HepG2 (cell line): ENCODE results near the gene ASL. TPM values are rescaled to one million over a fixed set of nuclear protein-coding genes. Genes with fewer than 3 reads are reported as not detected.
A peak's percentile ranks its signal among the peaks of the same experiment; 100 is the strongest.

Experiments
- AHR ChIP-seq: IDR thresholded peaks from 2 replicates; pipeline ENCODE4 v1.6.1; 2018; ENCODE audit warnings: missing genetic modification reagents, missing compliant biosample characterization
- CC2D1A ChIP-seq: sonication (generic); formaldehyde crosslinking; IDR thresholded peaks from 2 replicates; pipeline ENCODE4 v1.8.1; 2023; ENCODE audit warnings: mild to moderate bottlenecking, missing genetic modification reagents
- EED ChIP-seq: sonication (generic); formaldehyde crosslinking; IDR thresholded peaks from 2 replicates; pipeline ENCODE4 v1.5.0; 2020; ENCODE audit warnings: mild to moderate bottlenecking, missing genetic modification reagents
- HOXA5 ChIP-seq: sonication (generic); formaldehyde crosslinking; IDR thresholded peaks from 2 replicates; pipeline ENCODE4 v1.4.0; 2020; ENCODE audit warnings: missing genetic modification reagents
- MAFK ChIP-seq, 2 experiments: IDR thresholded peaks in 1 of 2; conservative IDR thresholded peaks in 1 of 2; 2 replicates each; pipeline ENCODE4 v1.6.1; 2011; ENCODE audit warnings: improper control_type of control experiment in 2 of 2, low read length in 2 of 2
- NFYB ChIP-seq: sonication (generic); formaldehyde crosslinking; IDR thresholded peaks from 2 replicates; pipeline ENCODE4 v1.4.0; 2020; ENCODE audit warnings: missing genetic modification reagents
- ONECUT2 ChIP-seq: sonication (generic); formaldehyde crosslinking; IDR thresholded peaks from 2 replicates; pipeline ENCODE4 v1.4.0; 2020; ENCODE audit warnings: missing genetic modification reagents
- SALL1 ChIP-seq: sonication (generic); formaldehyde crosslinking; IDR thresholded peaks from 2 replicates; pipeline ENCODE4 v1.8.0; 2022; ENCODE audit warnings: mild to moderate bottlenecking, missing genetic modification reagents
- SIX4 ChIP-seq: sonication (generic); formaldehyde crosslinking; IDR thresholded peaks from 2 replicates; pipeline ENCODE4 v1.4.0; 2020; ENCODE audit warnings: missing genetic modification reagents
- TRIM22 ChIP-seq: fragments of 450-650 bp; IDR thresholded peaks from 2 replicates; pipeline ENCODE4 v1.6.1; 2017
- ZNF33A ChIP-seq: sonication (generic); formaldehyde crosslinking; IDR thresholded peaks from 2 replicates; pipeline ENCODE4 v1.5.1; 2020; ENCODE audit warnings: missing genetic modification reagents, mild to moderate bottlenecking, moderate library complexity, borderline replicate concordance
- ZNF343 ChIP-seq: sonication (generic); formaldehyde crosslinking; IDR thresholded peaks from 2 replicates; pipeline ENCODE4 v1.4.0; 2020; ENCODE audit warnings: mild to moderate bottlenecking, missing genetic modification reagents
- ZNF605 ChIP-seq: sonication (generic); formaldehyde crosslinking; IDR thresholded peaks from 2 replicates; pipeline ENCODE4 v1.8.0; 2022; ENCODE audit warnings: mild to moderate bottlenecking, missing genetic modification reagents
- polyA plus RNA-seq, 8 experiments: library from polyadenylated mRNA; depleted of rRNA in 3 of 8; stranded (reverse) in 7 of 8; unstranded in 1 of 8; fragments of >200 nt; fragmentation: Illumina TruSeq in 4 of 8; extraction: Trizol in 4 of 8; gene quantifications; 2 replicates each; pipeline versions ENCODE4 v1.2.1 to v1.2.3, GENCODE V29; 2011 to 2016; ENCODE audit warnings: low read depth in 4 of 8, missing spikeins in 1 of 8, mixed read lengths in 1 of 8; ENCODE audit not compliant: insufficient read depth in 1 of 8
- total RNA-seq, 5 experiments: library from RNA; depleted of rRNA; stranded (reverse); fragments of >200 nt; fragmentation: Illumina TruSeq; extraction: Trizol; gene quantifications; 2 replicates each; pipeline ENCODE4 v1.2.3, GENCODE V29; 2016; ENCODE audit warnings: low read depth in 1 of 5
- TF ChIP-seq, protein P1 (sequence below): sonication (generic); formaldehyde crosslinking; IDR thresholded peaks from 2 replicates; pipeline ENCODE4 v1.4.0; 2020; ENCODE audit warnings: missing genetic modification reagents, mild to moderate bottlenecking, borderline replicate concordance
- TF ChIP-seq, protein P2 (sequence below): sonication (generic); formaldehyde crosslinking; IDR thresholded peaks from 2 replicates; pipeline ENCODE4 v1.4.0; 2020; ENCODE audit warnings: missing genetic modification reagents
- TF ChIP-seq, protein P3 (sequence below): sonication (generic); formaldehyde crosslinking; IDR thresholded peaks from one replicate; pipeline ENCODE4 v1.5.1; 2020; ENCODE audit warnings: mild to moderate bottlenecking, missing genetic modification reagents; ENCODE audit errors: not compliant biosample characterization

ASL gene
- total and polyA plus RNA-seq, 2 of the 13 experiments (the other 11 are each of a cell fraction or from before 2014, with no cell fraction given) = 71.4 to 96.5 TPM

DNA sequence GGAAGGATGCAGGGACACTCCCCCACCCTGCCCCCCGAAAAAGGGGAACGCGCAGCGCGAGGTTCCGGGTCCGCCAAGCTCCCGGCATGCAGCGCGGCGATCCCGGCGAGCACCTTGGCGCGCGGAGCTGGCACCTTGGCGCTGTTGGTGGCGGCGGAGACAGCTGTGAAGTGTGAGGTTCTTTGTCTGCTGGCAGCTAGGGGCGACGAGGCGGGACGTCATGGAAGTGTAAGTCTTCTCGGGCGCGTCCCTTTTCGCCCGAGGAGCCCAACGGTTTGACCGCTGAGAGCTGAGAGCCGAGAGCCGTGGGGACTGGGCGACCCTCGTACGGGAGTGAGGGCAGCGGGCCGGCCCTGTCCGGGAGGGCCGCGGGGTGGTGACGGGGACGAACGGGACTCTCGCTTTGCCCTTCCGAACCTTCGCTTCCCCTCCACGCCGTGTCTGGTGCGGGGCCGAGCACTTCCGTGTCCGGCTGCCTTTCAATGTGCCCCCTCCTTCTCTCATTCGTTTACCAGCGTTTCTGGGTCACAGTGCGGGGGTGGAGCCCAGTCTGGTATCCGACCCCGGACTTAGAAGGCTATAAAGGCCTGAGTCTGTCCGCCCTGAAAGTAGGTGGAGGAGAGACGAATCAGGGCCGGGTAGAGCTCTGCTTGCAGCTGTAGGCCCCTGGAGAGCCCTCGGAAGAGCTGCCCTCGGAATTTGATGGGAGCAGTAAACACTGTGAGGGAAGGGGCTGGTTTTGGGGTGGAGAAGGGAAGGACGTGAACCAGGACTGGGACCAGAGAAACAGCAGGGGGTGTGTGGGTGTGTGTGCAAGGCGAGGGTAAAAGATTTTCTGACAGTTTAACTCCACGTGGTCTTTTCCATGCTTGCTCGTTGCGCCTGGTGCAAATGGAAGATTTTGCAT lies 39.4 kb downstream of the ASL start, which contains the start of gene CRCP (continued):
- TF ChIP-seq SIX4 (CRISPR knock-in tag) (no peak), ZNF343 (peak; percentile 88), SALL1 (CRISPR knock-in tag) (peak; percentile 73; the same call in 1 of the 2 replicates), TRIM22 (no peak), AHR (no peak), CC2D1A (CRISPR knock-in tag) (no peak), ONECUT2 (CRISPR knock-in tag) (peak; percentile 50; the same call in 1 of the 2 replicates), MAFK (conservative IDR thresholded peaks at IDR 0.05 in 1 of 2, IDR thresholded peaks at IDR 0.05 in 1 of 2; ENCODE audit: low read length in 2 of 2) (no peak), EED (no peak), NFYB (CRISPR knock-in tag) (no peak), ZNF605 (CRISPR knock-in tag) (peak; percentile 61; the same call in 1 of the 2 replicates), ZNF33A (no peak), HOXA5 (CRISPR knock-in tag) (0 out of 2 replicates have a peak, but pooled peaks have one; percentile 55)
- TF ChIP-seq, protein P1, sequence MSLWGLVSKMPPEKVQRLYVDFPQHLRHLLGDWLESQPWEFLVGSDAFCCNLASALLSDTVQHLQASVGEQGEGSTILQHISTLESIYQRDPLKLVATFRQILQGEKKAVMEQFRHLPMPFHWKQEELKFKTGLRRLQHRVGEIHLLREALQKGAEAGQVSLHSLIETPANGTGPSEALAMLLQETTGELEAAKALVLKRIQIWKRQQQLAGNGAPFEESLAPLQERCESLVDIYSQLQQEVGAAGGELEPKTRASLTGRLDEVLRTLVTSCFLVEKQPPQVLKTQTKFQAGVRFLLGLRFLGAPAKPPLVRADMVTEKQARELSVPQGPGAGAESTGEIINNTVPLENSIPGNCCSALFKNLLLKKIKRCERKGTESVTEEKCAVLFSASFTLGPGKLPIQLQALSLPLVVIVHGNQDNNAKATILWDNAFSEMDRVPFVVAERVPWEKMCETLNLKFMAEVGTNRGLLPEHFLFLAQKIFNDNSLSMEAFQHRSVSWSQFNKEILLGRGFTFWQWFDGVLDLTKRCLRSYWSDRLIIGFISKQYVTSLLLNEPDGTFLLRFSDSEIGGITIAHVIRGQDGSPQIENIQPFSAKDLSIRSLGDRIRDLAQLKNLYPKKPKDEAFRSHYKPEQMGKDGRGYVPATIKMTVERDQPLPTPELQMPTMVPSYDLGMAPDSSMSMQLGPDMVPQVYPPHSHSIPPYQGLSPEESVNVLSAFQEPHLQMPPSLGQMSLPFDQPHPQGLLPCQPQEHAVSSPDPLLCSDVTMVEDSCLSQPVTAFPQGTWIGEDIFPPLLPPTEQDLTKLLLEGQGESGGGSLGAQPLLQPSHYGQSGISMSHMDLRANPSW = no peak; the same call in 1 of the 2 replicates
- TF ChIP-seq, protein P2, sequence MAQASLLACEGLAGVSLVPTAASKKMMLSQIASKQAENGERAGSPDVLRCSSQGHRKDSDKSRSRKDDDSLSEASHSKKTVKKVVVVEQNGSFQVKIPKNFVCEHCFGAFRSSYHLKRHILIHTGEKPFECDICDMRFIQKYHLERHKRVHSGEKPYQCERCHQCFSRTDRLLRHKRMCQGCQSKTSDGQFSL (CRISPR knock-in tag) = no peak
- TF ChIP-seq, protein P3, sequence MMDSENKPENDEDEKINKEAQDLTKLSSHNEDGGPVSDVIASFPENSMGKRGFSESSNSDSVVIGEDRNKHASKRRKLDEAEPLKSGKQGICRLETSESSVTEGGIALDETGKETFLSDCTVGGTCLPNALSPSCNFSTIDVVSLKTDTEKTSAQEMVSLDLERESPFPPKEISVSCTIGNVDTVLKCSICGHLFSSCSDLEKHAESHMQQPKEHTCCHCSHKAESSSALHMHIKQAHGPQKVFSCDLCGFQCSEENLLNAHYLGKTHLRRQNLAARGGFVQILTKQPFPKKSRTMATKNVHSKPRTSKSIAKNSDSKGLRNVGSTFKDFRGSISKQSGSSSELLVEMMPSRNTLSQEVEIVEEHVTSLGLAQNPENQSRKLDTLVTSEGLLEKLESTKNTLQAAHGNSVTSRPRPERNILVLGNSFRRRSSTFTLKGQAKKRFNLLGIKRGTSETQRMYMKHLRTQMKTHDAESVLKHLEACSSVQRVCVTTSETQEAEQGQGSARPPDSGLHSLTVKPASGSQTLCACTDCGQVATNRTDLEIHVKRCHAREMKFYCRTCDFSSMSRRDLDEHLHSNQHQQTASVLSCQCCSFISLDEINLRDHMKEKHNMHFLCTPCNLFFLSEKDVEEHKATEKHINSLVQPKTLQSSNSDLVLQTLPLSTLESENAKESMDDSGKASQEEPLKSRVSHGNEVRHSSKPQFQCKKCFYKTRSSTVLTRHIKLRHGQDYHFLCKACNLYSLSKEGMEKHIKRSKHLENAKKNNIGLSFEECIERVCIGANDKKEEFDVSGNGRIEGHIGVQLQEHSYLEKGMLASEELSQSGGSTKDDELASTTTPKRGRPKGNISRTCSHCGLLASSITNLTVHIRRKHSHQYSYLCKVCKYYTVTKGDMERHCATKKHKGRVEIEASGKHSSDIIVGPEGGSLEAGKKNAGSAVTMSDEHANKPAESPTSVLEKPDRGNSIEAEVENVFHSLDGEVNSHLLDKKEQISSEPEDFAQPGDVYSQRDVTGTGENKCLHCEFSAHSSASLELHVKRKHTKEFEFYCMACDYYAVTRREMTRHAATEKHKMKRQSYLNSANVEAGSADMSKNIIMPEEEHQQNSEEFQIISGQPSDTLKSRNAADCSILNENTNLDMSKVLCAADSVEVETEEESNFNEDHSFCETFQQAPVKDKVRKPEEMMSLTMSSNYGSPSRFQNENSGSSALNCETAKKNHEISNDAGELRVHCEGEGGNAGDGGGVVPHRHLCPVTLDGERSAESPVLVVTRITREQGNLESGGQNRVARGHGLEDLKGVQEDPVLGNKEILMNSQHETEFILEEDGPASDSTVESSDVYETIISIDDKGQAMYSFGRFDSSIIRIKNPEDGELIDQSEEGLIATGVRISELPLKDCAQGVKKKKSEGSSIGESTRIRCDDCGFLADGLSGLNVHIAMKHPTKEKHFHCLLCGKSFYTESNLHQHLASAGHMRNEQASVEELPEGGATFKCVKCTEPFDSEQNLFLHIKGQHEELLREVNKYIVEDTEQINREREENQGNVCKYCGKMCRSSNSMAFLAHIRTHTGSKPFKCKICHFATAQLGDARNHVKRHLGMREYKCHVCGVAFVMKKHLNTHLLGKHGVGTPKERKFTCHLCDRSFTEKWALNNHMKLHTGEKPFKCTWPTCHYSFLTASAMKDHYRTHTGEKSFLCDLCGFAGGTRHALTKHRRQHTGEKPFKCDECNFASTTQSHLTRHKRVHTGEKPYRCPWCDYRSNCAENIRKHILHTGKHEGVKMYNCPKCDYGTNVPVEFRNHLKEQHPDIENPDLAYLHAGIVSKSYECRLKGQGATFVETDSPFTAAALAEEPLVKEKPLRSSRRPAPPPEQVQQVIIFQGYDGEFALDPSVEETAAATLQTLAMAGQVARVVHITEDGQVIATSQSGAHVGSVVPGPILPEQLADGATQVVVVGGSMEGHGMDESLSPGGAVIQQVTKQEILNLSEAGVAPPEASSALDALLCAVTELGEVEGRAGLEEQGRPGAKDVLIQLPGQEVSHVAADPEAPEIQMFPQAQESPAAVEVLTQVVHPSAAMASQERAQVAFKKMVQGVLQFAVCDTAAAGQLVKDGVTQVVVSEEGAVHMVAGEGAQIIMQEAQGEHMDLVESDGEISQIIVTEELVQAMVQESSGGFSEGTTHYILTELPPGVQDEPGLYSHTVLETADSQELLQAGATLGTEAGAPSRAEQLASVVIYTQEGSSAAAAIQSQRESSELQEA (CRISPR knock-in tag) = peak; percentile 79
